GM23338 (cell line): ENCODE results near the gene PTPRE. TPM values are rescaled to one million over a fixed set of nuclear protein-coding genes. Genes with fewer than 3 reads are reported as not detected.

Source experiments
- ATAC-seq: fragments of 200-7000 bp; cut with Tn5 transposase; 3 replicates; pipeline ENCODE4 v1.9.1; 2020
- DNase-seq: peaks from one replicate; pipeline ENCODE4 v3.0.0-alpha.2; 2015; ENCODE audit warnings: low spot score
- H2AFZ ChIP-seq: fragments of 200-600 bp; sonication (generic); 2 replicates; pipeline ENCODE4 v1.8.0; 2016; ENCODE audit warnings: antibody characterized with exemption, mild to moderate bottlenecking, moderate library complexity
- H3F3A ChIP-seq: fragments of 200-600 bp; sonication (generic); replicated peaks from 2 replicates; pipeline ENCODE4 v1.8.0; 2017; ENCODE audit warnings: antibody characterized with exemption, mixed run types, low read depth
- H3K27ac ChIP-seq: fragments of 200-600 bp; sonication (generic); 2 replicates; pipeline ENCODE4 v1.6.1; 2016; ENCODE audit warnings: low read depth
- H3K27me3 ChIP-seq: fragments of 200-600 bp; sonication (generic); 2 replicates; pipeline ENCODE4 v1.8.0; 2016; ENCODE audit warnings: mild to moderate bottlenecking, mixed run types, moderate library complexity; ENCODE audit not compliant: insufficient read depth
- H3K36me3 ChIP-seq: fragments of 200-600 bp; sonication (generic); 2 replicates; pipeline ENCODE4 v1.8.0; 2016; ENCODE audit warnings: mild to moderate bottlenecking; ENCODE audit not compliant: insufficient read depth
- H3K4me1 ChIP-seq: fragments of 200-600 bp; sonication (generic); 2 replicates; pipeline ENCODE4 v1.8.0; 2016; ENCODE audit warnings: mild to moderate bottlenecking, moderate library complexity; ENCODE audit not compliant: insufficient read depth
- H3K4me2 ChIP-seq: fragments of 200-600 bp; sonication (generic); 2 replicates; pipeline ENCODE4 v1.7.1; 2017; ENCODE audit warnings: mixed run types
- H3K4me3 ChIP-seq: fragments of 200-600 bp; sonication (generic); 2 replicates; pipeline ENCODE4 v1.6.1; 2016; ENCODE audit warnings: mixed run types
- H3K79me2 ChIP-seq: fragments of 200-600 bp; sonication (generic); replicated peaks from 2 replicates; pipeline ENCODE4 v1.8.0; 2017; ENCODE audit warnings: mild to moderate bottlenecking; ENCODE audit not compliant: insufficient read depth
- H3K9me2 ChIP-seq: fragments of 200-600 bp; sonication (generic); 2 replicates; pipeline ENCODE4 v1.8.0; 2017; ENCODE audit not compliant: insufficient read depth
- H4K20me1 ChIP-seq: fragments of 200-600 bp; sonication (generic); replicated peaks from 2 replicates; pipeline ENCODE4 v1.8.0; 2017; ENCODE audit warnings: mild to moderate bottlenecking; ENCODE audit not compliant: insufficient read depth
- H3K27ac Mint-ChIP-seq: 2 replicates; pipeline ENCODE4 v1.8.0; 2020; ENCODE audit warnings: inconsistent platforms, mild to moderate bottlenecking, moderate library complexity, mixed read lengths
- H3K27me3 Mint-ChIP-seq: 3 replicates; pipeline ENCODE4 v1.8.0; 2022; ENCODE audit warnings: low read depth, mild to moderate bottlenecking, moderate library complexity, mixed read lengths, inconsistent platforms; ENCODE audit not compliant: insufficient read depth, poor library complexity
- H3K36me3 Mint-ChIP-seq: 3 replicates; pipeline ENCODE4 v1.8.0; 2021; ENCODE audit warnings: low read depth, mild to moderate bottlenecking, inconsistent platforms, moderate library complexity, mixed read lengths
- H3K4me1 Mint-ChIP-seq: 3 replicates; pipeline ENCODE4 v1.8.0; 2020; ENCODE audit warnings: mild to moderate bottlenecking, inconsistent platforms, mixed read lengths
- H3K4me3 Mint-ChIP-seq: 3 replicates; pipeline ENCODE4 v1.8.0; 2021; ENCODE audit warnings: moderate library complexity, mild to moderate bottlenecking, inconsistent platforms, mixed read lengths
- H3K9me3 Mint-ChIP-seq: 3 replicates; pipeline ENCODE4 v1.8.0; 2020; ENCODE audit warnings: moderate library complexity, mild to moderate bottlenecking, inconsistent platforms, mixed read lengths
- CREB1 ChIP-seq: fragments of 250-450 bp; sonication (Bioruptor Pico); IDR thresholded peaks from 2 replicates; pipeline ENCODE4 v1.5.0; 2020; ENCODE audit warnings: low read depth, mild to moderate bottlenecking, moderate library complexity
- CTCF ChIP-seq, 2 experiments: fragments of 200-600 bp in 1 of 2; sonication (generic) in 1 of 2; conservative IDR thresholded peaks; 2 replicates each; pipeline versions ENCODE4 v1.5.1 to v1.6.1; 2016 to 2017; ENCODE audit warnings: antibody characterized with exemption in 2 of 2, low read depth in 2 of 2, mild to moderate bottlenecking in 2 of 2, moderate library complexity in 1 of 2
- ETS1 ChIP-seq: IDR thresholded peaks from 2 replicates; pipeline ENCODE4 v1.6.1; 2016; ENCODE audit warnings: antibody characterized with exemption
- EZH2 ChIP-seq: fragments of 200-600 bp; sonication (generic); IDR thresholded peaks from one replicate; pipeline ENCODE4 v1.8.0; 2017; ENCODE audit warnings: antibody characterized with exemption, mild to moderate bottlenecking, low read depth; ENCODE audit not compliant: unreplicated experiment
- EZH2phosphoT487 ChIP-seq: fragments of 200-600 bp; sonication (generic); IDR thresholded peaks from one replicate; pipeline ENCODE4 v1.8.1; 2018; ENCODE audit warnings: antibody characterized with exemption; ENCODE audit not compliant: unreplicated experiment
- JUNB ChIP-seq: IDR thresholded peaks from one replicate; pipeline ENCODE4 v1.6.1; 2016; ENCODE audit warnings: antibody characterized with exemption; ENCODE audit not compliant: unreplicated experiment
- NANOG ChIP-seq: IDR thresholded peaks from 2 replicates; pipeline ENCODE4 v1.6.1; 2016; ENCODE audit warnings: antibody characterized with exemption, borderline replicate concordance
- POLR2AphosphoS5 ChIP-seq: IDR thresholded peaks from 2 replicates; pipeline ENCODE4 v1.6.1; 2016; ENCODE audit warnings: antibody characterized with exemption, low read depth
- REST ChIP-seq: IDR thresholded peaks from one replicate; pipeline ENCODE4 v1.6.1; 2018; ENCODE audit warnings: antibody characterized with exemption; ENCODE audit not compliant: unreplicated experiment
- STAT1 ChIP-seq: IDR thresholded peaks from one replicate; pipeline ENCODE4 v1.6.1; 2016; ENCODE audit warnings: antibody characterized with exemption; ENCODE audit not compliant: unreplicated experiment
- ZNF114 ChIP-seq: fragments of 250-450 bp; sonication (Bioruptor Pico); IDR thresholded peaks from 2 replicates; pipeline ENCODE4 v1.5.0; 2020; ENCODE audit warnings: mild to moderate bottlenecking, moderate library complexity
- ZNF331 ChIP-seq: fragments of 250-450 bp; sonication (Bioruptor Pico); IDR thresholded peaks from 2 replicates; pipeline ENCODE4 v1.5.0; 2020; ENCODE audit warnings: low read depth, mild to moderate bottlenecking, moderate library complexity
- ZNF462 ChIP-seq: fragments of 250-450 bp; sonication (Bioruptor Pico); IDR thresholded peaks from 2 replicates; pipeline ENCODE4 v1.5.0; 2020; ENCODE audit warnings: mild to moderate bottlenecking, moderate library complexity
- polyA plus RNA-seq: library from polyadenylated mRNA; unstranded; fragments of >200 nt; fragmentation: Nextera tagmentation; extraction: Ambion mirVana; gene quantifications from 2 replicates; pipeline ENCODE4 v1.2.1, GENCODE V29; 2016
- total RNA-seq: library from RNA; depleted of rRNA; stranded (reverse); fragments of >200 nt; shearing (Covaris generic); gene quantifications from 2 replicates; pipeline ENCODE4 v1.2.3, GENCODE V29; 2014

Gene PTPRE
- total and polyA plus RNA-seq, 2 experiments from 2014 or later = 0.34 to 0.42 TPM

GRCh38 chr10:127978481-127978880, 71.6 kb downstream of the PTPRE start (continued):
- no peak for TF ChIP-seq ZNF462 (CRISPR knock-in tag)
- no peak for TF ChIP-seq CREB1 (CRISPR knock-in tag)

- DNase-seq = no peak
- Histone ChIP-seq H3K4me3 (no peak overlapping the region), H4K20me1 (no peaks in the 10 kb centered on the region), H3K36me3 (peaks cover 5% of the 10 kb centered on the region; the same call in 1 of the 2 replicates), H3K27me3 (no peaks in the 10 kb centered on the region), H3K79me2 (no peaks in the 10 kb centered on the region), H3F3A (no peaks in the 10 kb centered on the region), H2AFZ (no peak overlapping the region), H3K4me1 (no peaks in the 10 kb centered on the region), H3K9me2 (no peaks in the 10 kb centered on the region), H3K27ac (no peak overlapping the region), H3K4me2 (no peak overlapping the region)
- Mint-ChIP-seq H3K36me3 (no peaks in the 10 kb centered on the region; the same call in 2 of the 3 replicates), H3K4me1 (peaks cover 12% of the 10 kb centered on the region; the same call in 2 of the 3 replicates), H3K27ac (no peak overlapping the region), H3K4me3 (no peak overlapping the region), H3K9me3 (peaks cover 12% of the 10 kb centered on the region; the same call in 2 of the 3 replicates), H3K27me3 (peaks cover 6% of the 10 kb centered on the region)
- no peak for ATAC-seq
- TF ChIP-seq EZH2phosphoT487 (no peak), NANOG (no peak), ZNF114 (CRISPR knock-in tag) (no peak), POLR2AphosphoS5 (no peak), ETS1 (no peak), EZH2 (no peak), JUNB (no peak), ZNF331 (CRISPR knock-in tag) (no peak), REST (no peak), CREB1 (CRISPR knock-in tag) (no peak), STAT1 (no peak), CTCF (conservative IDR thresholded peaks at IDR 0.05; ENCODE audit: low read depth in 2 of 2) (no peak)
Measured at GRCh38 chr10:127979045-127979444, 72.1 kb downstream of the PTPRE start.
